ENCODE data around the gene NUP188. TPM values are rescaled to one million over a fixed set of nuclear protein-coding genes. Genes with fewer than 3 reads are reported as not detected.

The NUP188 gene
- total and polyA plus RNA-seq, 2 of the 13 experiments (the other 11 are each of a cell fraction or from before 2014, with no cell fraction given): 28.0 to 38.5 TPM

DNA sequence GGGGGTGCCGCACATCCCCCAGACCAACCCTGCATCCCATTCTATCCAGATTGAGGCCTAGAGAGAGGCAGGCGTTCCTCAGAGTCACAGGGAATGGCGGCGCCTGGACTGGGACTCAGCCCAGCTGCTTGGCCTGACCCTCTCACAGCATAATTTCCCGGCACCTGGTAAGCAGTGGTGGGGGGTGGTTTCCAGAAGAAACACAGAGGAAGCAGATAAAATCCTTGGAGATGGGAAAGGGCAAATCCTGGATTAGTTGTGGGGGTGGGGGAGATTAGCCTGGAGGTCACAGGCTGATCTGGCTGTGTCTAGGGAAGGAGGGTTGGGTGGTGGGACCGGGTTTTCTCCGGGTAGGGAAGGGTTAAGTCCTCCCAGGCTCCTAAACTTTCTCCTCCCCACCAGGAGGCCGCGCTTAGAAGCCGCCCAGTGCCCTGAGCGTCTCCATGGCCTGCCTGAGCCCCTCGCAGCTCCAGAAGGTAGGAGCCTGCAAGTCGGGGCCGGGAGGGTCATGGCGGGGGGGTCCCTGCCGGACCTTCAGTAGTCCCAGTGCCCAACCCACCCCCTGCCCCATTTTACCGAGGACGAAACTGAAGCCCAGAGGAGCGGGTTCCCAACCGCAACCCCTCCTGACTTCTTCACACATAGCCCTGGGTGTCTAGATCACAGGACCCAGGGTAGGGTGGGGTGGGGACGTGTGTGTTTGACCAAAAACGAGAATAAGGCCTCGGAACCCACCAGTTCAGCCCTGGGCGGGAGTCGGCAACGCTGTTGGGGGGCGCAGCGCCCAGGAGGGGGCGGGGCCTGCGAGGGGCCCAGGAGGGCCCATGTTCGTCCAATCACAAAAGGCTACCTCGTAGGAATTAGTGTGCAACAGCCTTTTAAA lies 25.4 kb upstream of the NUP188 start (continued):
- TF ChIP-seq, protein P1, sequence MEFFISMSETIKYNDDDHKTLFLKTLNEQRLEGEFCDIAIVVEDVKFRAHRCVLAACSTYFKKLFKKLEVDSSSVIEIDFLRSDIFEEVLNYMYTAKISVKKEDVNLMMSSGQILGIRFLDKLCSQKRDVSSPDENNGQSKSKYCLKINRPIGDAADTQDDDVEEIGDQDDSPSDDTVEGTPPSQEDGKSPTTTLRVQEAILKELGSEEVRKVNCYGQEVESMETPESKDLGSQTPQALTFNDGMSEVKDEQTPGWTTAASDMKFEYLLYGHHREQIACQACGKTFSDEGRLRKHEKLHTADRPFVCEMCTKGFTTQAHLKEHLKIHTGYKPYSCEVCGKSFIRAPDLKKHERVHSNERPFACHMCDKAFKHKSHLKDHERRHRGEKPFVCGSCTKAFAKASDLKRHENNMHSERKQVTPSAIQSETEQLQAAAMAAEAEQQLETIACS (CRISPR knock-in tag; IDR thresholded peaks at IDR 0.05): no peak
- TF ChIP-seq PRMT3 (CRISPR knock-in tag; IDR thresholded peaks at IDR 0.05; ENCODE audit: borderline replicate concordance, low read depth) (no peak), ZSCAN21 (CRISPR knock-in tag; IDR thresholded peaks at IDR 0.05; ENCODE audit: borderline replicate concordance) (no peak), GFI1 (CRISPR knock-in tag; IDR thresholded peaks at IDR 0.05; ENCODE audit: borderline replicate concordance) (no peak; the same call in 1 of the 2 replicates), FIP1L1 (IDR thresholded peaks at IDR 0.05; ENCODE audit: borderline replicate concordance, insufficient read depth, low read depth, low read length) (no peak), ATF3 (CRISPR knock-in tag; IDR thresholded peaks at IDR 0.05) (no peak), MED13 (CRISPR knock-in tag; IDR thresholded peaks at IDR 0.05) (no peak), THYN1 (CRISPR knock-in tag; IDR thresholded peaks at IDR 0.05; ENCODE audit: borderline replicate concordance, low read depth) (no peak), ZNF343 (CRISPR knock-in tag; IDR thresholded peaks at IDR 0.05) (no peak), EED (CRISPR knock-in tag; IDR thresholded peaks at IDR 0.05) (no peak), RFX3 (CRISPR knock-in tag; IDR thresholded peaks at IDR 0.05) (no peak), ZNF737 (CRISPR knock-in tag; IDR thresholded peaks at IDR 0.05; ENCODE audit: borderline replicate concordance) (no peak), SKI (IDR thresholded peaks at IDR 0.05; ENCODE audit: partially characterized antibody) (no peak), ZKSCAN1 (IDR thresholded peaks at IDR 0.05; ENCODE audit: low read length) (no peak), ZSCAN9 (CRISPR knock-in tag; IDR thresholded peaks at IDR 0.05; ENCODE audit: borderline replicate concordance) (0 out of 2 replicates have a peak, but pooled peaks have one; percentile 10), ZNF841 (CRISPR knock-in tag; IDR thresholded peaks at IDR 0.05; ENCODE audit: borderline replicate concordance) (no peak), ATM (IDR thresholded peaks at IDR 0.05; ENCODE audit: borderline replicate concordance) (no peak), NBN (conservative IDR thresholded peaks at IDR 0.05) (no peak)
- TF ChIP-seq, protein P2, sequence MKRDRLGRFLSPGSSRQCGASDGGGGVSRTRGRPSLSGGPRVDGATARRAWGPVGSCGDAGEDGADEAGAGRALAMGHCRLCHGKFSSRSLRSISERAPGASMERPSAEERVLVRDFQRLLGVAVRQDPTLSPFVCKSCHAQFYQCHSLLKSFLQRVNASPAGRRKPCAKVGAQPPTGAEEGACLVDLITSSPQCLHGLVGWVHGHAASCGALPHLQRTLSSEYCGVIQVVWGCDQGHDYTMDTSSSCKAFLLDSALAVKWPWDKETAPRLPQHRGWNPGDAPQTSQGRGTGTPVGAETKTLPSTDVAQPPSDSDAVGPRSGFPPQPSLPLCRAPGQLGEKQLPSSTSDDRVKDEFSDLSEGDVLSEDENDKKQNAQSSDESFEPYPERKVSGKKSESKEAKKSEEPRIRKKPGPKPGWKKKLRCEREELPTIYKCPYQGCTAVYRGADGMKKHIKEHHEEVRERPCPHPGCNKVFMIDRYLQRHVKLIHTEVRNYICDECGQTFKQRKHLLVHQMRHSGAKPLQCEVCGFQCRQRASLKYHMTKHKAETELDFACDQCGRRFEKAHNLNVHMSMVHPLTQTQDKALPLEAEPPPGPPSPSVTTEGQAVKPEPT (CRISPR knock-in tag; IDR thresholded peaks at IDR 0.05; ENCODE audit: low read depth): no peak
- TF ChIP-seq, protein P3, sequence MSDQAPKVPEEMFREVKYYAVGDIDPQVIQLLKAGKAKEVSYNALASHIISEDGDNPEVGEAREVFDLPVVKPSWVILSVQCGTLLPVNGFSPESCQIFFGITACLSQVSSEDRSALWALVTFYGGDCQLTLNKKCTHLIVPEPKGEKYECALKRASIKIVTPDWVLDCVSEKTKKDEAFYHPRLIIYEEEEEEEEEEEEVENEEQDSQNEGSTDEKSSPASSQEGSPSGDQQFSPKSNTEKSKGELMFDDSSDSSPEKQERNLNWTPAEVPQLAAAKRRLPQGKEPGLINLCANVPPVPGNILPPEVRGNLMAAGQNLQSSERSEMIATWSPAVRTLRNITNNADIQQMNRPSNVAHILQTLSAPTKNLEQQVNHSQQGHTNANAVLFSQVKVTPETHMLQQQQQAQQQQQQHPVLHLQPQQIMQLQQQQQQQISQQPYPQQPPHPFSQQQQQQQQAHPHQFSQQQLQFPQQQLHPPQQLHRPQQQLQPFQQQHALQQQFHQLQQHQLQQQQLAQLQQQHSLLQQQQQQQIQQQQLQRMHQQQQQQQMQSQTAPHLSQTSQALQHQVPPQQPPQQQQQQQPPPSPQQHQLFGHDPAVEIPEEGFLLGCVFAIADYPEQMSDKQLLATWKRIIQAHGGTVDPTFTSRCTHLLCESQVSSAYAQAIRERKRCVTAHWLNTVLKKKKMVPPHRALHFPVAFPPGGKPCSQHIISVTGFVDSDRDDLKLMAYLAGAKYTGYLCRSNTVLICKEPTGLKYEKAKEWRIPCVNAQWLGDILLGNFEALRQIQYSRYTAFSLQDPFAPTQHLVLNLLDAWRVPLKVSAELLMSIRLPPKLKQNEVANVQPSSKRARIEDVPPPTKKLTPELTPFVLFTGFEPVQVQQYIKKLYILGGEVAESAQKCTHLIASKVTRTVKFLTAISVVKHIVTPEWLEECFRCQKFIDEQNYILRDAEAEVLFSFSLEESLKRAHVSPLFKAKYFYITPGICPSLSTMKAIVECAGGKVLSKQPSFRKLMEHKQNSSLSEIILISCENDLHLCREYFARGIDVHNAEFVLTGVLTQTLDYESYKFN (CRISPR knock-in tag; conservative IDR thresholded peaks at IDR 0.05): peak; percentile 45; the same call in 1 of the 2 replicates
- TF ChIP-seq, protein P4, sequence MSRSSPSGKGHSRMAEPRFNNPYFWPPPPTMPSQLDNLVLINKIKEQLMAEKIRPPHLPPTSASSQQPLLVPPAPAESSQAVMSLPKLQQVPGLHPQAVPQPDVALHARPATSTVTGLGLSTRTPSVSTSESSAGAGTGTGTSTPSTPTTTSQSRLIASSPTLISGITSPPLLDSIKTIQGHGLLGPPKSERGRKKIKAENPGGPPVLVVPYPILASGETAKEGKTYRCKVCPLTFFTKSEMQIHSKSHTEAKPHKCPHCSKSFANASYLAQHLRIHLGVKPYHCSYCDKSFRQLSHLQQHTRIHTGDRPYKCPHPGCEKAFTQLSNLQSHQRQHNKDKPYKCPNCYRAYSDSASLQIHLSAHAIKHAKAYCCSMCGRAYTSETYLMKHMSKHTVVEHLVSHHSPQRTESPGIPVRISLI (CRISPR knock-in tag; IDR thresholded peaks at IDR 0.05; ENCODE audit: borderline replicate concordance): no peak; the same call in 1 of the 2 replicates

All from HepG2 (cell line).